ENCODE data around the gene KRTAP10-12. TPM values are rescaled to one million over a fixed set of nuclear protein-coding genes. Genes with fewer than 3 reads are reported as not detected.

The KRTAP10-12 gene
- total RNA-seq, 1 experiment from 2014 or later, result not detected

- no peak within 1 kb of the TSS for H3K4me3 ChIP-seq (ENCODE audit: low read depth, low read length, poor library complexity, severe bottlenecking)
- no peaks in the 10 kb centered on the region for H3K9me3 ChIP-seq (ENCODE audit: low read depth, low read length, poor library complexity, severe bottlenecking)
- no TSS peak for BruUV-seq (replicated peaks)
- H3K27ac ChIP-seq (ENCODE audit: low read depth, low read length, poor library complexity, severe bottlenecking), result no peak within 1 kb of the TSS
- intact Hi-C loops (cut with micrococcal nuclease; ENCODE audit: unreplicated experiment), result no loop called here
- no peak for TF ChIP-seq CTCF (conservative IDR thresholded peaks at IDR 0.05; ENCODE audit: low read depth, low read length)
- no peak for TF ChIP-seq EZH2 (IDR thresholded peaks at IDR 0.05; ENCODE audit: borderline replicate concordance, low read depth, low read length, poor library complexity, severe bottlenecking)
- H3K4me1 ChIP-seq (ENCODE audit: insufficient read depth, low read length, poor library complexity, severe bottlenecking), result peaks cover 4% of the 10 kb centered on the region
- ChIA-PET POLR2A (ENCODE audit: low non-redundant PET) (no interaction called here), CTCF (interaction anchor here (0.8 kb wide), 1 partner anchor 10 kb away, joined by 3 read pairs; no protein-coding TSS in a partner anchor)
- no peak for DNase-seq (ENCODE audit: low spot score)
- H3K36me3 ChIP-seq (ENCODE audit: insufficient read depth, low read length, poor library complexity, severe bottlenecking), result no peaks in the 10 kb centered on the region
- peaks cover 13% of the 10 kb centered on the region for H3K27me3 ChIP-seq (replicated peaks; ENCODE audit: insufficient read depth, low read depth, low read length, poor library complexity)
Observed at GRCh38 chr21:44711327-44712202, 14.6 kb downstream of the KRTAP10-12 start, which contains the start of gene TSPEAR. TSPEAR (minus strand) TSS chr21:44711572; CDS start chr21:44711514, 58 bp downstream.

GRCh38 chr21:44712203-44713028, 15.4 kb downstream of the KRTAP10-12 start:
- ChIA-PET CTCF (interaction anchor here (1.3 kb wide), 1 partner anchor 81 kb away, joined by 3 read pairs; no protein-coding TSS in a partner anchor), POLR2A (ENCODE audit: low non-redundant PET) (no interaction called here)
- DNase-seq (ENCODE audit: low spot score), result no peak
- no peak for TF ChIP-seq CTCF (conservative IDR thresholded peaks at IDR 0.05; ENCODE audit: low read depth, low read length)
- TF ChIP-seq EZH2 (IDR thresholded peaks at IDR 0.05; ENCODE audit: borderline replicate concordance, low read depth, low read length, poor library complexity, severe bottlenecking), result no peak
- H3K4me3 ChIP-seq (ENCODE audit: low read depth, low read length, poor library complexity, severe bottlenecking), result no peak overlapping the region
- intact Hi-C loops (cut with micrococcal nuclease; ENCODE audit: unreplicated experiment), result no loop called here
- peaks cover 10% of the 10 kb centered on the region for H3K27me3 ChIP-seq (replicated peaks; ENCODE audit: insufficient read depth, low read depth, low read length, poor library complexity)
- H3K4me1 ChIP-seq (ENCODE audit: insufficient read depth, low read length, poor library complexity, severe bottlenecking), result peaks cover 4% of the 10 kb centered on the region
- H3K36me3 ChIP-seq (ENCODE audit: insufficient read depth, low read length, poor library complexity, severe bottlenecking), result no peaks in the 10 kb centered on the region
- no peaks in the 10 kb centered on the region for H3K9me3 ChIP-seq (ENCODE audit: low read depth, low read length, poor library complexity, severe bottlenecking)
- no peak overlapping the region for H3K27ac ChIP-seq (ENCODE audit: low read depth, low read length, poor library complexity, severe bottlenecking)
- no TSS peak for BruUV-seq (replicated peaks)

GRCh38 chr21:44713130-44713529, 16.2 kb downstream of the KRTAP10-12 start:
- BruUV-seq (replicated peaks), result no TSS peak

More at GRCh38 chr21:44713130-44713529, 16.2 kb downstream of the KRTAP10-12 start:
- no peaks in the 10 kb centered on the region for H3K36me3 ChIP-seq (ENCODE audit: insufficient read depth, low read length, poor library complexity, severe bottlenecking)
- H3K4me1 ChIP-seq (ENCODE audit: insufficient read depth, low read length, poor library complexity, severe bottlenecking), result peaks cover 4% of the 10 kb centered on the region
- no peak overlapping the region for H3K4me3 ChIP-seq (ENCODE audit: low read depth, low read length, poor library complexity, severe bottlenecking)
- intact Hi-C loops (cut with micrococcal nuclease; ENCODE audit: unreplicated experiment), result no loop called here
- CTCF ChIA-PET, result interaction anchor here (1.3 kb wide), 1 partner anchor 80 kb away, joined by 3 read pairs; no protein-coding TSS in a partner anchor
- peaks cover 9% of the 10 kb centered on the region for H3K27me3 ChIP-seq (replicated peaks; ENCODE audit: insufficient read depth, low read depth, low read length, poor library complexity)
- no peaks in the 10 kb centered on the region for H3K9me3 ChIP-seq (ENCODE audit: low read depth, low read length, poor library complexity, severe bottlenecking)
- DNase-seq (ENCODE audit: low spot score), result no peak
- TF ChIP-seq CTCF (conservative IDR thresholded peaks at IDR 0.05; ENCODE audit: low read depth, low read length) (no peak), EZH2 (IDR thresholded peaks at IDR 0.05; ENCODE audit: borderline replicate concordance, low read depth, low read length, poor library complexity, severe bottlenecking) (no peak)
- POLR2A ChIA-PET (ENCODE audit: low non-redundant PET), result no interaction called here
- H3K27ac ChIP-seq (ENCODE audit: low read depth, low read length, poor library complexity, severe bottlenecking), result no peak overlapping the region
